NCI-H1694 treated with DMSO at 0.1 percent for 48 hours (cell line): ENCODE results near the gene OXER1.
"Not testable (repeated sequence)": the region's sequence is repeated elsewhere in the genome, so short reads cannot be mapped to it uniquely, and the experiment has no call there.

Experiments
- DNase-seq: peaks from one replicate; lab custom pipeline; 2025; lab: John Stamatoyannopoulos, UW

OXER1 gene

DNA sequence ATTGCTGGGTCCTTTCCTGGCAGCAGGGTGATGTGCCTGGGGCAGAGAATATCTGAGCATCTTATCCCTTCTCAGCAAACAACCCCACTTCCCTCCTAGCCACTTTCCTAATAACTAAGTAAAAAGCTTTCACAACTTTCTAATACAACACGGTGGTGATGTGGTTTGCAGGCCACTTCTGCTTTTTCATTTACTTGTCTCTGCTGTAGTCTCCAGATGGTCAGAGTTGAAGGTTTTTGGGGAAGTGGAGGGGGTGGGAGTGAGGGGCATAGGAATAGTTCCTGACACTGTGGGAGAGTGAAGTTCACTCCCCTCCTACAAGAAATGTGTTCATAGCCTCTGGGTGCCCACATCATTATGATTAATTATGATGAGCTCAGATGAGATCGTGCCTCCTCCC is 11.6 kb downstream of the OXER1 start:
- DNase-seq = no peak

DNA sequence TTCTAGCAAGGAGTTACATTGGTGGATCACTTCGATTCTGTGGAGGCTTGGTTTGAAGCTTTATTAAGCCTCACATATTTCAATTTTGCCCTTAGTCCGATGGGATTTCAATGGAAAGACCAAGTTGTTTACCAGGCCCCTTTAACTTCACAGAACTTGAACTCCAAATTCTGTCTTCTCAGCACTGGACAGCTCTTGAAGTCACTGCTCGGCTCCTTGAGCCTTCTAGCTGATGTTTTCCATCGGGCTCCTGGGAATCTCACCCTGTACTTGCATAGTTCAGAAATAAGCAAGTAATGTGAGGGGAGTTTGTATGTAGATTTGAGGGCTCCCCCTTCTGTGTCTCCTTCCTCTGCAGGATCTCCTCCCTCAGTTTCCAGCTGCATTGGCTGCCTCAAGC is 15.1 kb downstream of the OXER1 start:
- no peak for DNase-seq

DNA sequence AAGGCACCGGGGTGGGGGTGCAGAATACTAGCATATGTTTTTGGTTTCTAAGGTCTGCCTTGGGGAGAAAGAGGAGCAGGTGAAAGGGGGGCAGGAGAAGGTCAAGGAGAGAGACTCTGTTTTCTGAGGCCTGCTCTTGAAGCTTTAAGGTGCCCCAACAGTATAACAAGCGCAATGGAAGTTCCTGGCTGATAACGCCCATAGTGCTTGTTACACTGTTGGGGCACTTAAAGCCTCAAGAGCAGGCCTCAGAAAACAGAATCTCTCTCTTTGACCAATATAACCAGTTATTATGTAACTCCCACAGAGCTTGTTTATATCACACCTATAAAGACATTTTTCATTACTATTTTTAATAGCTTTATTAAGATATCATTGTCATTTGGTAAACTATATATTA is 16.5 kb downstream of the OXER1 start:
- DNase-seq = no peak

DNA sequence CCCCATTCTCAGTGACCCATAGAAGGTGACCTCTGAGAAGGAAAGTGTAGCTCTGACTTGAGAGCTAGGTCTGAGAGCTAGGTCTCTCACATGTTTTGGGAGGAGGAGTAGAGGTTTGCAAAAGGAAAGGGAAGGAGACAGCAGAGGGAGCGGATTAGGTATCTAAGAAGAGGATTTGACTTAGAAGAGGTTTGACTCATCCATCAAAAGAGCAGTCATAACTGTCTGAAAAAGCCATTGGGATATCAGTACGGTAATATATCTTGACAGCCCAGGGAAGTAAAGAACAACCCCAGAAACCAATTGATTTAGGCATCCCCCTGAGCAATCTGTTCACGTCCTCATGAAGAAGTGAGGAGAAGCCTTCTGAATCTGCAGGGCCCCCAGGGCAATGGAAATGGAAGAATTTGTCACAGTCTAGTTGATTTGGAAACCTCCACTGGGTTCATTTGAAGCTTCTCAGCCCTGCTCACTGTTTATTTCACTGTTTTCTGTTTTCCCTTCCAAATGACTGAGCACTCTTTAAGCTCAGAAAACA is 19.3 kb downstream of the OXER1 start:
- no peak for DNase-seq

DNA sequence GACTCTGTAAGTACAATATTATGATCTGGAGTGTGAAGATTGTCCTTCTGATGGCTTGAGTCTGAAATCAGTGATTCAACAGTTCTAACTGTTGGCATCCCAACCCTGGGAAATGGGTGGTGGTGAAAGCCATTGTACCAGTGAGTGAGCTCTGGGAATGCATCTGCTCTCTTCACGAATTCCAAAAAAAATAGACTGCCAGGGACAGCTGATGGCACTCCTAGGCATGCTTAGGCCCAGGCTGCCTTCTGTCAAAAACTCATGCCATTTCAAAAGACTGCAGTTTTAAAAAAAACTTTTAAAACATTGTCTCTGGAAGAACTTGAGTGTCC is 20.3 kb downstream of the OXER1 start:
- DNase-seq = no peak

DNA sequence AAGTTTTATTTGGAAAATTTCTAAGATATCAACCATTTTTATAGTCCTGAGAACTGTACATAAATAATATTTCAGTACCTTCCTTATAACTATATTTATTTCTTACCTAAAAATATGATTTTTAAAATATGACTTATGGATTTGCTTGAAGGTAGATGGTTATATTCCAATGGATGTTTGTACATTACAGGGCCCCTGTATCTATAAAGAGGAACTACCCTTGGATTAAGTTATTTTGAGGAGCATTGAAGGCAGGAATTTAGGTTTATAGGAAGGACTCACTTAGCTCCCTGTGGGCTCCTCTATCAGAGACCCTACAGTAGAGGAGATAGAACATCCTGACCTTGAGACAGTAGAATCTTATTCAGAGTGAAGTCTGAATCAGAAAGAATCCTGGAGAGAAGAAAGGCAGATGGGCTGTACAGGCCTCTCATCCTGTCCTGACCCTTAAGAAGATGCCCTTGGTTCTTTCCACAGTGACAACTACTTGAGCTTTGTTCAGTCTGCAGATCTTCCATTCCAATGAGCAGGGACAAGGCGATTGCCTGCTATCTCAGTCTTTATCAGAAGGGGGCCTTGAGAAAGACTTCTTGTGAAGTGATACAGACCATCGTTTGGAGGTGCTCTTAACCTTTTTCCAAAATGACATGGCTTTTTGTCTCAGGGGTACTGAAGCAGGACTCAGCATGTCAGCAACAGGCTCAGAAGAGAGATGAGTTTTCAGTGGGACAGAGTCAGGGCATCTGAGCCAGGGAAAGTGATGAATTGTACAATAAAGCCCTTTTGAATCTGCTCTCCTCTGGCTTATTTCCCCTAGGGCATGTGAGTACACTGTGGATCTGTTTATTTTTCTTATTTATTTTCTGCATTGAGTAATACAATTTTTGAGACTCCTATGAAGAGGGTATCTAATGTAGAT is 20.9 kb downstream of the OXER1 start:
- no peak for DNase-seq

DNA sequence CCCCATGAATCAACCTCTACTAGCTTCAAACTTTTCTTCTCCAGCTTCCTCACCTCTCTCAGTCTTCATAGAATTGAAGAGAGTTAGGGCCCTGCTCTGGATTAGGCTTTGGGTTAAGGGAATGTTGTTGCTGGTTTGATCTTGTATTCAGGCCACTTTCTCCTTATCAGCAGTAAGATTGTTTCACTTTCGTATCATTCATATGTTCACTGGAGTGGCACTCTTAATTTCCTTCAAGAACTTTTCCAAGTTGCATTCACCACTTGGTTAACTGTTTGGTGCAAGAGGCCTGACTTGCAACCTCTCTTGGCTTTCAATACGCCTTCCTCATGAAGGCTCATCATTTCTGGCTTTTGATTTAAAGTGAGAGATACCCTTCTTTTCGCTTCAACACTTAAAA is 22.8 kb downstream of the OXER1 start:
- no peak for DNase-seq

DNA sequence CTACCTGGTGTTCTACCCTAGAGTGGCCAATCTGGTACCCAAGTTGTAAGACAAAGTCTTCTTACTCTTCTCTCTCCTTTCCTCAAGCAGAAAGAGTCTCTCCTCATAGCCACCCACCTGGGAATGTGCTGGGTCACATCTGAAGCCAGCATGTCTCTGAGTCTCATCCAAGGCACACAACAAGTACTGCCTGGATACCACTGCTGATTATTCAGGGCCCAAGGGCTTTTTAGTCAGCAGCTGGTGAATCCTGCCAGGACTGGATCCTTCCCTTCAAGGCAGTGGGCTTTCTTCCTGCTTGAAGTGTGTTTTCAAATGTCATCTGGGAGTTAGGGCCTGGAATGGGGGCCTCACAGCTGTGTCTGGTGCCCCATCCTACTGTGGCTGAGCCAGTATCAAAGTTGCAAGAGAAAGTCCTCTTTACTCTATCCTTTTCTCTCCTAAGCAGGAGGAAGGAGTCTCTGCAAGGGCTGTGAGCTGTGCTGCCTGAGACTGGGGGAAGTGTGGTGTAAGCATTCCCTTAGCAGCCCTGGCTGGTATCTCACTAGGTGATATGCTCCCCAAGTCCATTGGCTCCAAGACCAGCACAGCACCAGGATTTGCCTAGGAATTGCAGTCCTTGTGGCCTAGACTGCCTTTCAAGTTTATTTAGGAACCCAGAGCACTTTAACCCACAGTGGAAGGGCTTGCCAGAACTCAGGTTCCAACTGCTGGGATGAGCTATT is 27.2 kb downstream of the OXER1 start:
- DNase-seq = no peak

DNA sequence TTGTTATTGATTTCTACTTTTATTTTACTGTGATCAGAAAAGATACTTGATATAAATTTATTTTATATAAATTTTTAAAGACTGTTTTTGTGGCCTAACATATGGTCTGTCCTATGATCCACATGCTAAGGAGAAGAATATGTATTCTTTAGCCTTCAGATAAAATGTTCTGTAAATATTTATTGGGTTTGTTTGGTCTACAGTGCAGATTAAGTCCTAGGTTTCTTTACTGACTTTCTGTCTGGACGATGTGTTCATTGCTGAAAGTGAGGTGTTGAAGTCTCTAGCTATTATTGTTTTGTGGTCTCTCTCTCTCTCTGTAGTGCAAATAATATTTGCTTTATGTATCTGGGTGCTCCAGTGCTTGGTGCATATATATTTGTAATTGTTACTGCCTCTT is 30.1 kb downstream of the OXER1 start:
- DNase-seq = no peak

DNA sequence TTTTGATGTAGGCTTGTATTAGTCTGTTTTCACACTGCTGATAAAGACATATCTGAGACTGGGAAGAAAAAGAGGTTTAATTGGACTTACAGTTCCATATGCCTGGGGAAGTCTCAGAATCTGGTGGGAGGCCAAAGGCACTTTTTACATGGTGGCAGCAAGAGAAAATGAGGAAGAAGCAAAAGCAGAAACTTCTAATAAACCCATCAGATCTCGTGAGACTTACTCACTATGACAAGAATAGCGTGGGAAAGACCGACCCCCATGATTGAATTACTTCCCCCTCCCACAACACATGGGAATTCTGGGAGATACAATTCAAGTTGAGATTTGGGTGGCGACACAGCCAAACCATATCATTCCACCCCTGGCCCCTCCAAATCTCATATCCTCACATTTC is 32.6 kb downstream of the OXER1 start:
- not testable (repeated sequence) for DNase-seq

DNA sequence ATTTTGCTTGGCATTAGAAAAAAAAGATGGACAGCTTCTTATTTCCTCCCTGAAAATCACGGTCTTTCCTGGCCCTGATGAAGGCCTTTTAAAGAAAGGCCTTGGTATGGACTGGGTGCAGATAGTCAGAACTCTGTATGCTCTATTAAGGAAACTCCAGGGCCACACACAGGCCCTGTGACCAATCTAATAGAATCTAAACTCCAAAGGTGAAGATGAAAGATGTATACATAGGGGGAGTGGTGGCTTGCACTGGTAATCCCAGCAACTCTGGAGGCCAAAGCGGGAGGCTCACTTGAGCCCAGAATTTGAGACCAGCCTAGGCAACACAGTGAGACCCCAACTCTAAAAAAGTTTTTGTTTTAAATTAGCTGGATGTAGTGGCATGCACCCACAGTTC is 37.3 kb downstream of the OXER1 start:
- DNase-seq = no peak

DNA sequence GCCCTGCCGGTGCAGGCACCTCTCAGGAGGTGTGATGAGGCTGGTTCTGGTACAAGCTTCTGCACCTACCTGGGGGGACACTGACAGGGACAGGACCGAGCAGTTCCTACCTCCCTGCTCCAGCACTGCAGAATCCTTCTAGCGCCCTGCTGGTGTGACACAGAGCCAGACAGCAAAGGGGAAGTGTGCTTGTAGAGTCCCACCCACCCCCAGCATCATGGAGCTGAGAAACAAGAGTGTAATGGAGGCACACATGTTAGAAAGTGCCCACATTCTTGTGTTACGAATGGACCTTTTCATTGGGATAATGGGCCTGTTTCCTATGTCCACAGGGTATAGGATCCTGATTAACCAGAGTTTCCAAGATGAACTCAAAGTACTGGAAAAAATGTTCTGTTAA is 38.3 kb downstream of the OXER1 start:
- no peak for DNase-seq

DNA sequence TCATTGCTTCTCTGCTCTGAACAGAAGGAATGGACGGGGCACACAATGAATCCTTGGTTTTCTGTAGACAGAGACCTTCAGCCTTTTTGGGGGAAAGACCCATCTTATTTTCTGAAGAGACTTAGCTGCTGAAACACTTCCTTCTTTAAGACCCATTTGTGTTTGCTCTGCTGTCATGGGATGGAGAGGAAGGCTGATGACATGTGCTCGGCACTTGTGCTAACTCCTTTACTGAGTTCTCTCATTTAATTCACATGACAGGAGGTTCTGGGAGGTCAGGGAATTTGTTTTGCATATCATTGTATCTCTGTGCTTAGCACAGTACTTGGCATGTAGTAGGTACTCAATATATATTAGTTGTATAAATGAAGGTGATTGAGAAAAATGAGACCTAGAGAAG is 39.0 kb downstream of the OXER1 start:
- DNase-seq = no peak

DNA sequence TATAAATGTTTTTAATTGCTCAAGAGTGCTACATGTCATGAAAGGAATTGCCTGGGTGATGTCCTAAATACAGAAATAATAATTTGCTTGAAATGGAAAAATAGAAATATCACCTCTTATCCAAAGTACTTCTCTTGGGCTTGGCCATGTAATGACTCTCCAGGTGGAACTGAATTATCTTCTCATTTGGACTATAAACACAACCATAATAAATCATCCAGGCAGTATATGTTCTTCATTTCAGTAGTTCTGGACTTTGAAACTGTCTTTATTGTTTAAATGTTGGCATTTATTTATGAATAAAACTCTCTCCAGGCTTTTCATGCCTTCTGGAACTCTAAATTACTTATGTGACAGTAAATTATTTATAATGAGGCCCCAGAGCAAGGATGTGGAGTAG is 40.5 kb downstream of the OXER1 start:
- DNase-seq = no peak

DNA sequence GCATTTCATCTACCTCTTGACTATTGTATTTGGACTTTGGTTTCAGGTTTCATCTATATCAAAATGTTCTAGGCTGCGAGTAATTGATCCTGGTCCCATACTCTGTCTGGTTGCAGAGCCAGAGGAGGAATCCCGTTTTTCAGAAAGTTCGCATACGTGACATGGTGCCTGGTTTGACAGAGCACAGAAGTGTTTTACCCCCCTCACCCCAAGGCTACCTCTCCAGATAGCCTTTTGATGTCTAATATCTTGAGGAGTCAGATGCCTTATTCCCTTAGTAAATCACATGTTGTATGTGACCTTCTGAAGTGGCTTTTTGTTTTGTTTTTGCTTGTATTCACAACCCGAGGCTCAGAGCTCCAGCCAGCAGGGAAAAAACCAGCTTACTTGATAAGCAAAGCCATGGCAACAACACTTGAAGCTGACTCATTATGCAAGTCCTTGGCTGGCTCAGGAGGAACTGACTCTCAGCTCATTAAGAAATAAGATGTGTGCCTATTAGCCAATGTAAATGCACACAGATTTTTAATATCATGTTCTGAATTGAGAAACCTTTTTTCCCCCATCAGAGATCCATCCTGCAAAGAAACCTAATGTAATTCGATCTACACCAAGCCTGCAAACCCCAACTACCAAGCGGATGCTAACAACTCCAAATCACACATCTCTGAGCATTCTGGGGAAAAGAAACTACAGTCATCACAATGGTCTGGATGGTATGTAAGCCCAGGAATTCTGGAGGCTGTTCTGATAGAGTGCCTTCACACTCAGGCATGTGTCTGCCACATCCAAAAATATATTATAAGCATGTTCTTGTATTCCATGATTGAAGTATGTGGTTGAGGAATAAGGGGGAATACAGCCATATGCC is 41.4 kb downstream of the OXER1 start:
- no peak for DNase-seq

DNA sequence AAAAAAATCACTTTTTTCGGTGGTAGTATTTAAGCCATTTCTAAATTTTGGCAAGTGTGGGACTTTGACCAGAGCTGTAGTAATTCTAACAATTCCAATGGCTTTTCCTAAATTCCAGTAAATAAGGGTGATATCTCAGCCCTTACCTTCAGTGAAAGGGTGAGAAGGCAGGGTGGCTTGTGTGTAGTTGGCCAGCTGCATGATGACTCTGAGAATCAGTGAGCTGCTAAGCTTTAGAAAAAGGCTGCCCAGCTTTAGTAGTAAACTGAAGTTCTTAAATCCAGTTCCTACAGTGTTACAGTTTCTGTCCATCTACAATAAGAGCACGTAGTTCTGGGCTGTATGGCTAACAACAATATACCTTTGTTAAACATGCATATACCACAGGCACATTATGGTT is 42.0 kb downstream of the OXER1 start:
- DNase-seq = no peak

DNA sequence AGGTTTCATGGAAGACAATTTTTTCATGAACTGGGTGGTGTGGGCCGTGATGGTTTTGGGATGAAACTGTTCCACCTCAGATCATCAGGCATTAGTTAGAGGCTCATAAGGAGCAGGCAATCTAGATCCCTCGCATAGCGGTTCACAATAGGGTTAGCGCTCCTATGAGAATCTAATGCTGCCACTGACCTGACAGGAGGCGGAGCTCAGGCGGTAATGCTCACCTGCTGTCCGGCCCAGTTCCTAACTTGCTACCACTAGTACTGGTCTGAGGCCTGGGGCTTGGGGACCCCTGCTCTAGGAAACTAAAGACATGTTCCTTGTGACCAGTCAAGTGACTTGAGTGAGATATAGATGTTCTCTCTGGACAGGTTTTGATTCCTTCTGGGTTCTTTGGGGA is 49.2 kb downstream of the OXER1 start:
- no peak for DNase-seq

DNA sequence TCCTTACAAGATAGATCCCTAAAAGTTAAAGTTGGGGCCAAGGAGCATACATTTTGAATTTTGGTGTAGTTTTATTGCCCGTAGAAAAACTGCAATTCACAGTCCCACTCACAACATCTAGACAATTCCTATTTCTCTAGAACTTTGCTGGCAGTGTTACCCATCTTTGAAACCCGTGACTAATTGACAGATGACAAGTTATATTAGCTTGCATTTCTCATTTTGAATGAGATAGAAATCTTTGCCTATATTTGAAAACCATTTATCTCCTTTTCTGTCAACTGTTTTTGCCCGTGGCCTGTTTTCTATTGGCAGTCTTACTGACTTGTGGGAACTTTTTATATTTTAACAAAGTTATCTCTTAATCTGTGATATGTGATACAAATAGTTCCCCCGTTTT is 50.0 kb downstream of the OXER1 start:
- DNase-seq = no peak

DNA sequence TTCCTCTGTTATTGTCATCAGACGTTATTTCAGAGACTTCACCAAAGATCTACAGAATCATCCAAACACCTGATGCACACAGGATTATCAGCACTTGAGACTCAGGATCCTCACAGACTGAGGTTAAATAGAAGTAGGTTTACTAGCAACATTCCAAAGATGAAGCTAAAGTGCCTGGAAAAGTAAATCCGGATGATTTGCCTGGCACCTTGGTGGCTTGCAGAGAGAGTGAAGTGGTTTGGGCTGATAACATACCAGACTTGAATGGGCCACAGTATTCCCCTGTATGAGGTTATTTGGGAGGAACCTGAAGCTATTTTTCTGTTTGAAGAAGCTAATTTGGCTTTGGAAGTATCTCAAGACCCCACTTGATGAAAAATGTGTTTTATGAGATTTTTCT is 51.0 kb downstream of the OXER1 start:
- no peak for DNase-seq
